ENCODE results near the gene UBE3A. TPM values are rescaled to one million over a fixed set of nuclear protein-coding genes. Genes with fewer than 3 reads are reported as not detected.

Gene UBE3A
- total RNA-seq, 1 donor from 2014 or later, result 57.4 TPM

DNA sequence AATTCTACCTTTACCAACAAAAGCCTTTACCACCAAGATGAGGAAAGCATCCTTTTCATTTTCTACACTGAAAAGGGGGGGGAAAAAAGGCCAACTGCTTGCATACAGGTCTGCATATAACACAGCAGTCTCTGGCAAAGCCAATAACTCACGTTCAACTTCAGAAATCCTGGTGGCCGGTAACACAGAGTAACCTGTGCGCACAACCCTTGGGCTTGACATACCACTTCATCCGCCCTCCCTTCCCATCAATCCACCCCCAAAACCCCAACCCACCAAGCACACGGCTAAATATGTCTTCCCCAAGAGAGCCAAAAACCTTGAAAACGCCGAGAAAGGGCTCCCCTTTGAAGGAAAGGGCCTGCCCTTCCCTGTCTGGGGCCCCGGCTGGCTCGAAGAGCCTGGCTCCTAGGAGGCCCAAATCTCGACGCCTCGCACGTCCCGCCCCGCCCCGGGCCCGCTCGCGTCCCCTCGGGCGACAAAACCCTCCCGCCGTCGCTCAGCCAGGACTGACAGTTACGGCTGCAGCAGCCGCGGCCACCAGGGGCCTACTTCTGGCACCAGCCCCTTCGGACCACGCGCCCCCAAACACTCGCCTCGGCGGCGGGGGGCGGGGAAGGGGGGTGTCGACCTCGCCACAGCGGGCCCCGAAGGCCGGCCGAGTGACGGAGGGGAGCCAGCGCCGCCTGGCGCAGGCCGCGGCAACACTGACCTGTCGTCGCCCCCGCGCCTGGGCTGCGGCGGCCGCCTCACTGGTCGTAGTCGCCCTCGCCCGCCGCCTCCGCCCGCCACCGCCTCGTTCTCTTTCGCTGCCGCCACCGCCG is 835 bp downstream of the UBE3A start:
- TF ChIP-seq, protein P1, sequence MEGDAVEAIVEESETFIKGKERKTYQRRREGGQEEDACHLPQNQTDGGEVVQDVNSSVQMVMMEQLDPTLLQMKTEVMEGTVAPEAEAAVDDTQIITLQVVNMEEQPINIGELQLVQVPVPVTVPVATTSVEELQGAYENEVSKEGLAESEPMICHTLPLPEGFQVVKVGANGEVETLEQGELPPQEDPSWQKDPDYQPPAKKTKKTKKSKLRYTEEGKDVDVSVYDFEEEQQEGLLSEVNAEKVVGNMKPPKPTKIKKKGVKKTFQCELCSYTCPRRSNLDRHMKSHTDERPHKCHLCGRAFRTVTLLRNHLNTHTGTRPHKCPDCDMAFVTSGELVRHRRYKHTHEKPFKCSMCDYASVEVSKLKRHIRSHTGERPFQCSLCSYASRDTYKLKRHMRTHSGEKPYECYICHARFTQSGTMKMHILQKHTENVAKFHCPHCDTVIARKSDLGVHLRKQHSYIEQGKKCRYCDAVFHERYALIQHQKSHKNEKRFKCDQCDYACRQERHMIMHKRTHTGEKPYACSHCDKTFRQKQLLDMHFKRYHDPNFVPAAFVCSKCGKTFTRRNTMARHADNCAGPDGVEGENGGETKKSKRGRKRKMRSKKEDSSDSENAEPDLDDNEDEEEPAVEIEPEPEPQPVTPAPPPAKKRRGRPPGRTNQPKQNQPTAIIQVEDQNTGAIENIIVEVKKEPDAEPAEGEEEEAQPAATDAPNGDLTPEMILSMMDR (IDR thresholded peaks at IDR 0.05; ENCODE audit: insufficient read depth, low read length, severe bottlenecking), result peak; percentile 35
- Histone ChIP-seq H3K36me3 (ENCODE audit: control insufficient read depth, insufficient read depth, low read length) (no peaks in the 10 kb centered on the region), H3K27me3 (ENCODE audit: control insufficient read depth, insufficient read depth, low read length) (no peaks in the 10 kb centered on the region), H3K4me3 (ENCODE audit: low read depth, low read length) (peak overlapping the region; percentile 94)
- no peak for FAIRE-seq
- DNase-seq (ENCODE audit: low read depth), result peak; percentile 17

DNA sequence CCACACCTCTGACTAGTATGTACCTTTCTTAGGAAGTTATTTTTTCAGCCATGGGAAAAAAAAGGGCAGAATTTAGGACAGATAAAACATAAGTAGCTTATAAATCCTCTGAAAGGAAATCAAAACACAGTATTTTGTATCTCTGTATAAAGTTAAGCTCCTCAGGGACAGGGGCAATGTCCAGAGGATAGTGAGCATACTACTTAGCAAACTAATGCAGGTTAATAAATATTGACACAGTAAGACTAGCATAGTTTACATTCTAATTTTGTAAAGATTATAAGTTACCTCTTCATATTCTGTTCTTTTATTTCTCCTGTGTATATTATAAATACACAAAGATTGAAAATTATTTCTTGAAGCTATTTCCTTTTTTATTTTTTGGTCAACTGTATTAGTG is 2.1 kb downstream of the UBE3A start:
- TF ChIP-seq, protein P1 (IDR thresholded peaks at IDR 0.05; ENCODE audit: insufficient read depth, low read length, severe bottlenecking), result no peak
- DNase-seq (ENCODE audit: low read depth), result no peak
- H3K36me3 ChIP-seq (ENCODE audit: control insufficient read depth, insufficient read depth, low read length), result no peaks in the 10 kb centered on the region
- no peak for FAIRE-seq
- no peaks in the 10 kb centered on the region for H3K27me3 ChIP-seq (ENCODE audit: control insufficient read depth, insufficient read depth, low read length)
- H3K4me3 ChIP-seq (ENCODE audit: low read depth, low read length), result no peak overlapping the region

DNA sequence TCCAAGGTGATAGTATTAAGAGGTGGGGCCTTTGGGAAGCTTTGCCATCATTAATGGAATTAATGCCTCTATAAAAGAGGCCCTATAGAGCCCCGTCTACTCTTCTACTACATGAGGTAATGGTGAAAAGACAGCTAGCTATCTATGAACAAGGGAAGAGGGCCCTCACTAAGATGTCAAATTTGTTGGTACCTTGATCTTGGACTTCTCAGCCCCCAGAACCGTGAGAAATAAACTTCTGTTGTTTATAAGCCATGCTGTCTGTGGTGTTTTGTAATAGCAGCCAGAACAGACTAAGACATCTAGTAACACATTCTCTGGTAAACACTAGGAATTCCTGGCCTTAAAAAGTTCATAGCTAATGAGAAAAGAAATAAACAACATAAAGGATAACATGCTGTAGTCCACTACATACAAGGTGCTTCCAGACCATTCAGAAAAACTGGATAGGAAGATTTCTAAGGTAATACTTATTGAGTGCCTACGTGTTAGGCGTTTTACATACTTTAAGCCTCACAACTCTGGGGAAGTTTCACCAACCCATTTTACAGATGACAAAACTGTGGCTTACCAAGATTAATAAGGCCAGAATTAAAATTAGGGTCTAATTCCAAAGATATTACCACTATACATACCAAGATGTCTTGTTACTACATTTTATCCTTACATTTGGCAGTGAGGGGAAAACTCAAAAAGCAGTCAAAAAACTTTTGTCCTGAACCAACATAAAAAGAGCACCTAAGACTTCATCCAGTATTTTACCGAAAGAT is 3.2 kb downstream of the UBE3A start:
- DNase-seq (ENCODE audit: low read depth) (no peak), FAIRE-seq (no peak)
- H3K27me3 ChIP-seq (ENCODE audit: control insufficient read depth, insufficient read depth, low read length), result no peaks in the 10 kb centered on the region
- TF ChIP-seq, protein P1 (IDR thresholded peaks at IDR 0.05; ENCODE audit: insufficient read depth, low read length, severe bottlenecking), result no peak
- no peaks in the 10 kb centered on the region for H3K36me3 ChIP-seq (ENCODE audit: control insufficient read depth, insufficient read depth, low read length)
- H3K4me3 ChIP-seq (ENCODE audit: low read depth, low read length), result no peak overlapping the region

DNA sequence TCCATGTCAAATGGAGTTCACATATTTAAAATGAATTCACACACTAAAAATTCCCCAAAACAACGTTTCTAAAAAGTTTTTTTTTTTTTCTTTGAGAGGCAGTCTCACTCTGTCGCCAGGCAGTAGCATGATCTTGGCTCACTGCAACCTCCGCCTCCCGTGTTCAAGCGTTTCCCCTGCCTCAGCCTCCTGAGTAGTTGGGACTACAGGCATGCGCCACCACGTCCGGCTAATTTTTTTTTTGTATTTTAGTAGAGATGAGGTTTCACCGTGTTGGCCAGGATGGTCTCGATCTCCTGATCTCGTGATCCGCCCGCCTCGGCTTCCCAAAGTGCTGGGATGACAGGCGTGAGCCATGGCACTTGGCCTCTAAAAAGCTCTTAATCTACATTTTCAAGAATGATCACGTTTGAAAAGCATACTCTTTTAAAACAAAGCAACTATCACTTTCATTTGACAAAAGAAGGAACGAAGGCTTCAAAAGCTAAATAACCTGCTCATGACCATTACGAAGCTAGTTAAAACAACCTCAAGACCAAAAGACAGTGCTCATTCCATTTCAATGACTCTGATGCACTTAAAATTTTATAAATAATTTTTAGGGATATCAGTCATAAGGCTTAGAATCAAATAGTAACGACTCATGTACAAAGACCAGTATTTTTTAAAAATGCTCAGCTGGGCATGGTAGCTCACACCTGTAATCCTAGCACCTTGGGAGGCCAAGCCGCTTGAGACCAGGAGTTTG is 5.5 kb downstream of the UBE3A start:
- no peak overlapping the region for H3K4me3 ChIP-seq (ENCODE audit: low read depth, low read length)
- no peaks in the 10 kb centered on the region for H3K36me3 ChIP-seq (ENCODE audit: control insufficient read depth, insufficient read depth, low read length)
- FAIRE-seq, result no peak
- DNase-seq (ENCODE audit: low read depth), result no peak
- H3K27me3 ChIP-seq (ENCODE audit: control insufficient read depth, insufficient read depth, low read length), result no peaks in the 10 kb centered on the region
- TF ChIP-seq, protein P1 (IDR thresholded peaks at IDR 0.05; ENCODE audit: insufficient read depth, low read length, severe bottlenecking), result no peak

DNA sequence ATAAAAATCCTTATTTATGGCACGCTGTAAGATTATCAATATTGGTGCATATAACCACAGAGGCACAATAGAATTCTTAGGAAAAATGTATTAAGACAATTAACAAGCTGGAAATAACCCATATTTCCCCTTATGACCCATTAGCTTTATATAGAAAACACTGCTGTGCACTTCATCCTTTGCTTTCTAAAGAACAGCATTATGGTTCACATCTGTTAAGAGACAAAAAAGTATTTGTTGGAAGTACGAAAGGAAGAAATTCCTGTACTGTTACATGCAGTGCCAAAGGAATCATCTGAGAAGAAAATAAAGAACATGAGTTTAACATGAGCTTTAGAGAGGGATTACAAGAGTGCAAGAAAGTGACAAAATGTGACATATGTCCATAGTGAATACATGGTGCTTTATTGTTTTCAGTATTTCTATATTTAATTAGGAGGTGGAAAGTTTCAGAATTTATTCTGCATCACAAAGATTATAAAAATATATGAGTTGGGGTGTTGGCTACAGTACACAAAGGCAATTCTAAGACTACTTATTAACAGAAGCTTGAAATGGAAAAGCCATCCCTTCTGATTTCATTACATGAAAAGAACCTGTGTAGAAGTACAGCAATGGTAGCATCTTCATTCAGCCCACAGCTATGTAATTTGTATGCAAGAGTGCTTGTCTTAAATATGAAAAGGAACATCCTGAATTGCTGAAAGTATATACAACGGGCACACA is 6.8 kb downstream of the UBE3A start:
- FAIRE-seq (no peak), DNase-seq (ENCODE audit: low read depth) (no peak)
- TF ChIP-seq, protein P1 (IDR thresholded peaks at IDR 0.05; ENCODE audit: insufficient read depth, low read length, severe bottlenecking), result no peak
- Histone ChIP-seq H3K4me3 (ENCODE audit: low read depth, low read length) (no peak overlapping the region), H3K36me3 (ENCODE audit: control insufficient read depth, insufficient read depth, low read length) (no peaks in the 10 kb centered on the region), H3K27me3 (ENCODE audit: control insufficient read depth, insufficient read depth, low read length) (no peaks in the 10 kb centered on the region)
